B cell (primary cell): ENCODE measurements around the gene CCDC92B.

Experiments used
- EZH2 ChIP-seq: IDR thresholded peaks from 2 replicates; pipeline ENCODE4 v1.6.1; 2012; ENCODE audit warnings: borderline replicate concordance, low read depth, mild to moderate bottlenecking, moderate library complexity, low read length; ENCODE audit not compliant: insufficient read depth, poor library complexity, severe bottlenecking
- TF ChIP-seq, protein P1 (sequence below): fragments of 200-600 bp; IDR thresholded peaks from one replicate; pipeline ENCODE4 v1.8.0; 2022; ENCODE audit warnings: antibody characterized with exemption, mild to moderate bottlenecking

- TF ChIP-seq, protein P1, sequence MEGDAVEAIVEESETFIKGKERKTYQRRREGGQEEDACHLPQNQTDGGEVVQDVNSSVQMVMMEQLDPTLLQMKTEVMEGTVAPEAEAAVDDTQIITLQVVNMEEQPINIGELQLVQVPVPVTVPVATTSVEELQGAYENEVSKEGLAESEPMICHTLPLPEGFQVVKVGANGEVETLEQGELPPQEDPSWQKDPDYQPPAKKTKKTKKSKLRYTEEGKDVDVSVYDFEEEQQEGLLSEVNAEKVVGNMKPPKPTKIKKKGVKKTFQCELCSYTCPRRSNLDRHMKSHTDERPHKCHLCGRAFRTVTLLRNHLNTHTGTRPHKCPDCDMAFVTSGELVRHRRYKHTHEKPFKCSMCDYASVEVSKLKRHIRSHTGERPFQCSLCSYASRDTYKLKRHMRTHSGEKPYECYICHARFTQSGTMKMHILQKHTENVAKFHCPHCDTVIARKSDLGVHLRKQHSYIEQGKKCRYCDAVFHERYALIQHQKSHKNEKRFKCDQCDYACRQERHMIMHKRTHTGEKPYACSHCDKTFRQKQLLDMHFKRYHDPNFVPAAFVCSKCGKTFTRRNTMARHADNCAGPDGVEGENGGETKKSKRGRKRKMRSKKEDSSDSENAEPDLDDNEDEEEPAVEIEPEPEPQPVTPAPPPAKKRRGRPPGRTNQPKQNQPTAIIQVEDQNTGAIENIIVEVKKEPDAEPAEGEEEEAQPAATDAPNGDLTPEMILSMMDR, result no peak
- no peak for TF ChIP-seq EZH2
Observed at GRCh38 chr17:2695961-2696760, 53.3 kb downstream of the CCDC92B start.
